LHCN-M2 (cell line): Measurements from ENCODE around the gene TGFBR1. TPM values are rescaled to one million over a fixed set of nuclear protein-coding genes. Genes with fewer than 3 reads are reported as not detected.

Experiments used
- DNase-seq: peaks from one replicate; pipeline ENCODE4 v3.0.0-alpha.2; 2012; ENCODE audit warnings: low read depth
- polyA plus RNA-seq: library from polyadenylated mRNA; unstranded; fragments of >200 nt; gene quantifications from one replicate; pipeline ENCODE4 v1.2.1, GENCODE V29; 2012; ENCODE audit warnings: missing spikeins
- total RNA-seq: library from RNA; depleted of rRNA; stranded (reverse); fragments of >200 nt; gene quantifications from 2 replicates; pipeline ENCODE4 v1.2.3, GENCODE V29; 2014; rRNA removed

TGFBR1 gene
- 53.6 and 58.0 TPM in 2 replicates for total RNA-seq
- polyA plus RNA-seq = 13.0 TPM

DNA sequence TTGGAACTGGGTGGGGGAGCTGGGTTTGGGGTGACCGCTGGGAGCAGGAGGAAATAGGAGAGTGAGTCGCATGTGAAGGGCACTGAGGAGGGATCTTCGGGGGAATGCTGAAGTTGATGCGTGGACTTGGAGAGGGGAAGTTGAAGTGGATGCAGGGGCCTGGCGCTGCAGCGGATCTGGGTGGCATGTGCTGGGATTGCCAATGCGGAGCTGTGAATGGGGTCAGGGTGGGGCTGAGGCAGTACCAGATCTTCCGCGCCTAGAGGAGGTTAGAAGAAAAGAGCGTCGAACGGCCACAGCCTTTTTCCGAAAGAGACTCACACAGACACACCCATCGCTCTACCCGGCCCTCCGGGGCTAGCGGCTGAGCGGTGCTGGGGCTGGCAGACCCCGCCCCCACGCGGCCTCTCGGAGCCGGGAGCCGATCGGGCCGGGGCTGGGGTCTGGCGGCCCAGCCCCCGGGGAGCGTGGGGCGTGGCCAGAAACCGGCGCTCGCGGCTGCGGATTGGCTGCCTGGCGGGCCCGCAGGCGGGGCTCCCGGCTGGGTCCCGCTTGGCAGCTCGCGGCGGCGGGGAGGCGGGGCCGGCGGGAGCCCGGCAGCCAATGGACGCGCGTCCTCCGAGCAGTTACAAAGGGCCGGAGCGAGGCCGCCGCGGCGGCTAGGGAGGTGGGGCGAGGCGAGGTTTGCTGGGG, at the start of gene TGFBR1:
TSS of gene TGFBR1 (plus strand) at position 655 of the 693 bp plus-strand sequence. CDS start 93 bp downstream, outside the sequence.
- DNase-seq = peak; percentile 91

DNA sequence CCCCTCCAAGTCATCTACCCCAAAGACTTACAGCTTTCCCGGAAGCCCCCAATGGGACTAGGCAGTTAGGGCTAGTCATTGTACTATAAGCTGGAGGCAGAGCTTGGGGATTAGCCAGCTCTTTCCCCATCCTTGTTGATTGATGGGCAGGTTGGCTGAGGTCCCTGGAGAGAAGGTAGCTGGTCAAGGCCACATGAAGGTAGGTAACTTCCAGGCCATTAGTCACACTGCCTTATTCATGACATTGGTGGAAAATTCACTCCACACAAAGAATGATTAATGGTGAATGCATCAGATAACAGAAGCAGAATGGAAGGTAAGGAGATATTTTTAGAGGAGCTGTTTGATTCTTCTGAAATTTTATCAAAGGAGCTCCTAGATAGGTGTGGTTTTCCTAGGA, 49.5 kb upstream of the TGFBR1 start:
- no peak for DNase-seq

DNA sequence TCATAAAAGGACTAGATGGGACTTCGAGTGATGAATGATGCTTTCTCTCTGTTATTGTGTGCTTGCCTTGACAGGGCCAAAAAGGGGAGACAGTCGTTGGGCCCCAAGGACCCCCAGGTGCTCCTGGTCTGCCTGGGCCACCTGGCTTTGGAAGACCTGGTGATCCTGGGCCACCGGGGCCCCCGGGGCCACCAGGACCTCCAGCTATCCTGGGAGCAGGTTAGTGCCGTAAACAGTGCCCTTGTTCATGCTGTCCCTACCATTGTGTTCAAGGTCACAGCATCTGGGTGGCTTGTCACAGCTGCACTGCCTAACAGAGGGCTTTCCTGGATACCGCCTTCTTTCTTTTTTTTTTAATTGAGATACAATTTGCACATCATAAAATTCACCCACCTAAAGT, 48.7 kb upstream of the TGFBR1 start:
- no peak for DNase-seq

DNA sequence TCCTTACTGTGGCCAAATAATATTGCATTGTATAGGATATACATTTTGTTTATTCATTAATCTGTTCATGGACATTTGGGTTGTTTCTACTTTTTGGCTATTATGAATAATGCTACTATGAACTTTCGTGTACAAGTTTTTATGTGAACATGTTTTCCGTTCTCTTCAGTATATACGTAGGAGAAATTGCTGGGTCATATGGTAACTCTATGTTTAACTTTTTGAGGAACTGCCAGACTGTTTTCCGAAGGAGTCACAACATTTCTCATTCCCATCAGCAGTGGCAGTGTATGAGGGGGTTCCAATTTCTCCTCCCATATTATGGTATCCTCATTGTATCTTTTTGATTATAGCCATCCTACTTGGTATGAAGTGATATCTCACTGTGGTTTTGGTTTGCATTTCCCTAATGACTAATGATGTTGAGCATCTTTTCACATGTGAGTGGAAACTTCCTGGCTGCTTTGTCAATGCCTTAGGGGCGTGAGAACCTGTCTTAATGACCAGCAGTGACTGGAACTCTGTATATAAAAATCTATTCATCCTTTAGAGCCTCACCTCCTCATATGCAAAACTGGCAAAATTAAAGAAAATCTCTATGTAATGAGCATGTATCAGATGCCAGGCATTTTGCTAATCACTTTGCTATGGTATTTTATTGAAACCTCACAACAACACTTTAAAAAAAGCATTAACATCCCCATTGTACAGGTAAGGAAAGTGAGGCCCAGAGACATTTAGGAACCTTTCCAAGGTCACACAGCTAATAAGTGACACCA, 47.8 kb upstream of the TGFBR1 start:
- DNase-seq = peak; percentile 92

DNA sequence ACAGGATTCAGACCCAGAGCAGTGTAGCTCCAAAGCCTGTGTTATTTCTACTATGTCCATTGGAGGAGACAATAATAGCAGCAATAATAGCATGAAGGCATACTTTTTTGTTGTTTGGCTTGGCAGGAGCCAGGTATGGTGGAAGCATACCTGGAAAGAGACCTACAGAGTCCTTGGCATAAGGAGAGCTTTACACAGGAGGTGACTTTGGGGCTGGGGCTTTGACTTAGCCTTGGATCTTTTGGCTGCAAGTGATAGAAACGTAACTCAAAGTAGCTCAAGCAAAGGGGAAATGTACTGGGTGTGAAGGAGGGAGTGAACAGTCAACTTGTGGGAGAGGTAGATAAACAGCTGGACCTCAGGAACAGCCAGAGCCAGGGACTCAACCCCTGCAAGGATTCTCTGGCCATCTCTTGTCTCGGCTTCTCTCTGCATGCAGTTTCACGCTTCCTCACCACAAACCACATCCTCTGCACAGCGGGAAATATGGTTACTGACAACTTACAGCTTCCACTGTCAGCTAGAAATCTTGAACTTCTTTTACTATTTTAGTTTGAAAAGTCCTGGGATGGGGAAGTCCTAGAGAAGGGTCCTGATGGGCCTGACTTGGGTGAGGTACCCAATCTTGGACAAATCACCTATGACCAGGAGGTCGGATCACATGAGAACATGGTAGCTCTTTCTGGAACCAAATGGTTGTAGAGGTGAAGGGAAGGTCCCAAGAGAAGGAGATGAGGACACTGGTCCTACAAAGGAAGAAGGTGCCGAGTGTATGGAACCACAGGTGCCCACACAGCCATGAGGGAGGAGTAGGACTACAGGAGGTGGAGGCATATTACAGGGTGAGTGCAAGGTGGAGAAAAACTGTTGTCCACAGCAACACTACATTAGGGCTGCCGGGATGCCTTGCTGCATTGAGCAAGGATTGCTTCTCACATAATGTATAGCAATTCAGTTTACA, 47.0 kb upstream of the TGFBR1 start:
- peak; percentile 96 for DNase-seq

DNA sequence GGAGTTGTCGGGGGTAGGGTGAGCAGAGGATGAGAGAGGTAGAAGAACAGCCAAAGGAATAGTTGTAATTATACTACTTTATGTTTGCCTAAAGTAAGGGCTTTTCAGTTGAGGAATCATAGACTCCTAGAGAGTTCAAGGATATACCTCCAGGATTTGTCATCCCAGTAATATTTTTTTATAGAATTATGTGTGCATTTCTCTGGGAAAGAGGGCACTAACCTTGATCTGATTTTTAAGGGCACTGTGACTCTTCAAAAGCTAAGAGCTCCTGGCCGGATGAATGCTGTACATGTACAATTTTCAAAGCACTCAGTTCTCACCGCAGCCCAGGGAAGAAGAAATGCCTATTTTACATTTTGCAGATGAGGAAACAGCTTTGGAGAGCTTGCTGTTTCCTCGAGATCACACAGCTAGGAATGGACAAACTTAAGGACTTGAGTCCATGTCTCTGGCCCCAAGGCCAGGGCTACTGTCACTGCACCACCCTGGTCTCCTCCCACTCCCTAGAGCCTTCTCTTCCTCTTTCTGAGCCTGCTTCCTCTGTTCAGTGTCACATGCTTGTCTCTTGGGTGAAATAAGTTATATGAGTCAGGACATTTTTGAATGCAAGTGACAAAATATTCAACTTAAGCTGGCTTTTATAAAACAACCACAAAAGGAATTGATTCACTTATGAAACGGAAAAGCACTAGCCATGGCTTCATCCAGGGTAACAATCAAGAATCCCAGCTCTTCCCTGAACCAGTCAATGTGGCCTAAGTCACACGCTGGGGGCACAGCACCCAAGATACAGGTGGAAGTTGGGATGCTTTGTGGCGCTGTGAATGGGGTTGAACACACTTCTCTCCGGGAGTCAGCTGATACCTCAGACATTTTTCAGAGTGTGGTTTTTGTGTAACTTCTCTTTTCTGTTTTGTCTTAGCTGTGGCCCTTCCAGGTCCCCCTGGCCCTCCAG, 45.7 kb upstream of the TGFBR1 start:
- DNase-seq = no peak

DNA sequence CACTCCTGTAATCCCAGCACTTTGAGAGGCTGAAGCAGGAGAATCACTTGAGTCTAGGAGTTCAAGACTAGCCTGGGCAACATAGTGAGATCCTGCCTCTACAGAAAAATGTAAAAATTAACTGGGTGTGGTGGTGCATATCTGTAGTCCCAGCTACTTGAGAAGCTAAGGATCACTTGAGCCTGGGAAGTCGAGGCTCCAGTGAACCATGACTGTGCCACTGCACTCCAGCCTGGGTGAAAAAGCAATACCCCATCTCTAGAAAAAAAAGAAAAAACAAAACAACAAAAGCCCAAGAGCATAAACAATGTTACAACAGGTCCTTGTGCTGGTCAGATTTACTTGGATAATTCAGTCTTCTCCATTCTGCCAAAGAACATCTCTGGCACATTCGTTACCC, 44.3 kb upstream of the TGFBR1 start:
- DNase-seq = no peak

DNA sequence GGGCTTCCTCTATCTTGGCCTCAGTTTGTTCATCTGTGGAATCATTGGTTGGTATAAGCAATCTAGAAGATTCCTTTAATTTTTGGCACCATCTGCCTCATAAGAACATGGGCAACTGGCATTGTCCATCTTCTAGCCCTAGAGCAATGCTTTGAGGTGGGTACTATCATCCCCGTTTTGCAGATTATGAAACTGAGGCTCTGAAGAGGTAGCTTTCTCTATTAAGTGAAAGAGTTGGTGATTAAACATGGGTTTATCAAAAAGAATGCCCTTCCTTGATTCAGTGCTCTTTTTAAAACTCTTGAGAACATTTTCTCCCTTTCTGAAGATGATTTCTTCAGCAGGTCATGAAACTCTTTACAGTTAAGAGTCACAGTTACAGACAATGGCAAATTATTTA, 42.4 kb upstream of the TGFBR1 start:
- DNase-seq = no peak

DNA sequence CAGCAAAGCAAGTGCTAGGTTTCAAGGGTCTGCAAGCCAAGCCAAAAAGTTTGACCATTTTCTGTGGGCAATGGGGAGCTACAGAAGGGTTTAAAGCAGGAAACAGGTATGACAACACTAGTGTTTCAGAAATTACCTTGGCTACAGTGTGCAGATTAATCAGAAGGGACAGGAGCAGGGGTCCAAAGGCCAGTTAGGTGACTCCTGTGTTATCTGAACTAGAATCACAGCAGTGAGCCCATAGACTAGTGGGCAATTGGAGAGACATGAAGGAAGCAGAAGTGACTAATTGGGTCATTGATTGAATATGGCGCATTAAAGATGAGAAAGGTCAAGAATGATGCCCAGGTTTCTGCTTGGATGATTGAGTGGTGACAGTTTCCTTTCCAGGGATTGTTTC, 41.4 kb upstream of the TGFBR1 start:
- no peak for DNase-seq

DNA sequence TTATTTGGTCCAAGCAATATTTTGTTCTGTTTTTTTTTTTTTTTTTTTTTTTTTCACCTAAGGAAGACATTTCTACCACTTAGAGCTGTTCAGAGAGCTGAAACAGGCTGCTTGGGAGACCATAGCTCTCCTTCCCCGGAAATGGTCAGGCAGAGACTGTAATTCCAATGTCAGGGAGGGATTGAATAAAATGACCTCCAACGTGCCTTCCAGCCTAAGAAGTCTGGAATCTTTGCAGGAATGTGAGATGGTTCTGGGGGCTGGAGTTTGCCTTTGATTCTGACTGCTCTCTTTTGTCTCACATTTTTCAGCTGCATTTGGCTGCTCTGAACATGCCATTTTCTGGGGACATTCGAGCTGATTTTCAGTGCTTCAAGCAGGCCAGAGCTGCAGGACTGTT, 38.3 kb upstream of the TGFBR1 start:
- no peak for DNase-seq

DNA sequence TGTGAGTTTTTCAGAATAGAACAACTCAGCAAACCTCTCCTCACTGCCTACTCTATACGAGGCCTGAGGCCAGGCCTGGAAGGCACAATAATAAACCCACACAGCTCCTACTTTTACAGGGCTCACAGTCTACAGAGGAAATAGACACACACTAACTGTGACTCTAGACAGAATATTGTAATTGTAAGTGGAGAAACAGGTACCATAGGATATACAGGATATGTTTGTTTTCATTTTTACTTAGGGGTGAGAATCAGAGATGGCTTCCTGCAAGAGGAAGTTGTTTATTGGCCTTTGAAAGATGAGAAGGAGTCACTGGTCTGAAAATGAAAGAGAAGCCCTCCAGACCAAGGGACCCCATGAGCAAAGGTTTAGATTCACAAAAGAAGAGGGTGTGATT, 35.8 kb upstream of the TGFBR1 start:
- no peak for DNase-seq

DNA sequence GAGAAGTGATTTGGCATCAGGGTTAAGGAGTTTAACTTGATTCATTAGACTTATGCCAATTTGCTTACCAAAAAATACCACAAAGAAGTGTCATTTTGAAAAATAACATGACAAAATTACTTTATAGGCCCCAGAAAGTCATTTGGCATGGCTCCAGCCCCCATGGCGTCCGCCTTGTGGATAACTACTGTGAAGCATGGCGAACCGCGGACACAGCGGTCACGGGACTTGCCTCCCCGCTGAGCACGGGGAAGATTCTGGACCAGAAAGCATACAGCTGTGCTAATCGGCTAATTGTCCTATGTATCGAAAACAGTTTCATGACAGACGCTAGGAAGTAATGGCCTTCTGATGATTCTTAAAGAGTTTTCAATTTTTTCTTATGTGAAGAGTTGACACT, 35.4 kb upstream of the TGFBR1 start:
- DNase-seq = no peak

DNA sequence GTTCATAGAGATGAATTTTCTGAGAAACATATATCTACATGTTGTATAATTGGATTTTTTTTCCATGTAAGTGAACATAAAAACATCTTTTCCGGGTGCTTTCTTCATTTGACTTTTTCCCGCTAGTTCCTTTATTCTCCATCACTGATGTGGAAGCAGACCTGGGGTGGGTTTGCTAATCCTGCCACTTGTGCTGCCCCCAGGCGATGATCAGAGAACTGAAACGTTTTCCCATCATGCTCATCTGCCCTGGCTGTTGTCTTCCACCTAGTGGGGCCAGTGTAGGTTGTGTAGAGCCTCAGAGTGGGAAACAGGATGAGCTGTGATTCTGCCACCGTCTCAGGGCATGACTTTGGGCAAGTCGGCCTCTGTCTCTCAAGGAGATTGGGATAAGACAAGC, 34.2 kb upstream of the TGFBR1 start:
- no peak for DNase-seq

DNA sequence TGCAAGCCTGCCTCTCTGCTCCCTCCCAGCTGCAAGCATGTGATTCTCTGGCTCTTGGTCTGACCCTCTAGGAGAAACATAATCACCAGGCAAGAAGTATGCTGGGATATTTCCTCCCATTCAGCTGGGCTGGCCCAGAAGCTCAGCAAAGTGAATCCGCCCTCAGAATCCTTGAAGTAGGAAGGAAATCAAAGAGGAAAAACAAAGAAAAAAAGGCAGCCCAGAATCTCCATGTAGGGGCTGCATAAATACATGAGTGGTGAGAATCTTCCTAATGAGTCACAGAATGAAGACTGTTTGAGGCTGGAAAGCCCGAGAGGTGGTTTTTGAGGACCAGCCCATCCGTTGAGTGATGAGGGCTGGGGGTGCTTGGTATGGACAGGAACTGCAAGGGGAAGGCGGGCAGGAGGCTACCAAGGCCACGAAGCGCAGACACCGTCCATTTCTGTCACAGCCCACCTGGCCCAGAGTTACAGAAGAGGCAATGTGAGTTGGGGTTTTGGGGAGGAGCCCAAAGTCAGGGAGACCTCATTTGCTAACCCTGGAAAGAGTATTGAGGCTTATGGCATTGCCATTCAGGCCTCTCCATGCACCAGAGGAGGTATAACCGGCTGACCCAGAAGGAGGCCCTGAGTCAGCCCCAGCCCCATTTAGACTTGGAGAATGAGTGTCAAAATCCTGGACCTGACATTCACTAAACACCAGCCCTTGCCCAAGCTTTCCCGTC, 33.4 kb upstream of the TGFBR1 start:
- DNase-seq = peak; percentile 57

DNA sequence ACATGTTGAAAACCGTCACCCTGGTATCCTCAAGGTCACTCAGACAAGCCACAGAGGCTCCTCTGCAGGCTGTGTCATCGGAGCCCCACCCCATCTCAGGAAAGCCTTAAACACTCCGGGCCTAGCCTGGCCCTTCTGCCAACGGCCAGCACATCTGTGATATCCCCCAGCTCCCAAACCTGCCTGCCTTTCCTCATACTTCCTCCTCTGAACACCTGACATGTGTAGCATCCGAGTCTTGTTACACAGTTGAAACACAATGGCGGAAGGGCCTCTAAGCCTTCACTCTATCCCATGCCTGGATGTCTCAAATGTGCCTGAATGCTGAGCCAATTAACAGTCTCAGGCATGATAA, 32.9 kb upstream of the TGFBR1 start:
- DNase-seq = peak; percentile 77

DNA sequence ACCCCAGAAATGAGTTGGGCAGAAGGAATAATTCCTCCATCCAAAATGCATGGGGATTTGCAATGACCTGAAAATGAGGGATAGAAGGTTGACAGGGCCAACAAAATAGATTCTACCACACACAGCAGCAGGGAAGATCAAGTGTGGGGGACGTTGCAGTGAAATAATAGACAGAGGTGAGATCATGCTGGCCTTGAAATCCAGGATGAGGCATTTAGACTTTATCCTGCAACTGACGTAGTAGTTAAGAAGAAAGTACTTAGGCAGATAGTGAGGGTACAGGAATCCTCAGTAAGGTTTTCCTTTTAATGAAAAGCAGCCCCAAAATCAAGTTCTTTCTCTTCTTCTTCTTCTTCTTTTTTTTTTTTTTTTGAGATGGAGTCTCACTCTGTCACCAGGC, 31.6 kb upstream of the TGFBR1 start:
- DNase-seq = no peak

DNA sequence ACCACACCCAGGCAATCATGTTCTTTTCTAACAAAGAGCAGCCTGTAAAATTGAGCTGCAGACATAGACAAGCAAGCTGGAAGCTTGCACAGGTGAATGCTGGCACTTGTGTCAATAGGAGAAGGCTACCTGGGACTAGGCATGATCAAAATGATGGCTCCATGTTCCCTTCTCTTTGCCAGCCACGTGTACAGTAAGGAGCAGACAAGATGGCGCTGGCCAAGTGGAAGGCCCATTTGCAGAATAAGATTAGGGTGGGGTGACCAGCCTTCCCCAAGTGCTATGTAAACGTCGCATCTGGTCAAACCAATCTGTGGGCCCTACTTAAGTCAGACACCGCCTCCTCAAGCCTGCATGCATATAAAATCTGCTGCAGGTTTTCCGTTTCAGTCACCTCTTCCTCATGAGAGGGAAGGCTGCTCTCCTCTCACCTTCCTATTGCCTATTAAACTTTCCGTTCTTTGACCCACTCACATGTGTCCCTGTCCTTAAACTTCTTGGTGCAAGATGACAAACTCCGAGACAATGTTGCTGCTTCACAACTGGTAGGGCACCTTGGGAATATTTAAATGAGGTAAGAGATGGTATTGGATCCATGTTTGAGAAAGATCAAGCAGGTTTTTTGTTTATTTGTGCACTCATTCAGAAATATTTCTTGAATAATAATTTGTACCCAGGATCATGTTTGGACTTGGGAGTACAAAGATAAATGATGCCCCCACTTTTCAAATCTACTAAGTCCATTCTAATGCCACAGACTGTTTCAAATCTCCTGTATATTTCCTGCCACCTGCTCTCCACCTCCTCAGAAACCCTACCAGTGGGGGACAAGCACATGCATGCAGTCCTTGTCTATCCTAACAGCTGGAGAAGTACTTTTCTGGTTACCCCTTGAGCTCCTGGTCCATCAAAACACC, 30.7 kb upstream of the TGFBR1 start:
- DNase-seq = no peak

DNA sequence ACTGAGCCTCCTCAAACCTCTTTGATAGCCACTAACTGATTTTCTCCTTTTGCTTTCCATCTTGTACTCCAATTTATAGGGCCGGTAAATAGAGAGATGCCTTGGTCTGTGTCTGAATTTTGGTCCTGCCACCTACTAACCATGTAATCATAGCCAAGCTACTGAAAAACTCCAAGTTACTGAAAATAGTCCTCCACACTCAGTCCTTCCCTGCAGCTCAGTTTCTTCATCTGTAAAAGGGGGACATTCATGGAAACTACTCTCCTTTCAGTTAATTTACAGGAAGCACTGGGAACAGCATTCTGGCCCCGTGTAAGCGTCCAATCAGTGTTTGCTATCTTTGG, 30.0 kb upstream of the TGFBR1 start:
- DNase-seq = no peak

DNA sequence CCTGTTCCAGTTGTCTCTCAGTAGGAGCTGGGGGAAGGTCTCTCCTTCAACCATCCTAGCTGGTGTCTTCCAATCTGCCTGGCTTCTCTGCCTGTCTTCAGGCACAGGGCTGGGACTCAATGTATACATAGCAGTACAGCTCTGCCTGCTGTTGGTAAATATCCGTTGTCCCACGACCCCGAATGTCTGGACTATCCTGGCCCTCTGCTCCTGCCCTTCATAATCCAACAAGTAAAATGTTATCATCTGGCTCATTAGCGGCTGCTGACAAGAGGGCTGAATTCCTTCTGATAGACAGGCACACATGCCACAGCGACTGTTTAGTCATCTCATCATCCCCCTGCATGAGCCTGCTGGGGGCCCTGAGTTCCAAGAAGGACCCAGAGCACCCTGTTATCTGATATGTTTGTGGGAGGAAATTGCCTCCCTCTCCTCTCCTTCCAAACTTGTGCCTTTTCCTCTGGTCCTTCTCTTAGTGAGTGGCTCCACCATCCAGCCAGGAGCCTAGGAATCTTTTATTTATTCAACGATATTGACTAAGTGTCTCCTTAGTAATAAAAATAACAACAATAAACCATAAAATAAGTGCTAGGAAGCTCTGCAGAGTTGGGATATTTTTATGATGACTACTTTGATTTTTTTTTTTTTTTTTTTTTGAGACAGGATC, 29.5 kb upstream of the TGFBR1 start:
- peak; percentile 99 for DNase-seq
